Activated T-helper 2 cell treated with anti-CD3 and anti-CD28 coated beads, Interferon-gamma antibody, Interleukin-2, Interleukin-4, amounts not matched to agents 10 μg/mL and 5 μg/mL and 100 μg/mL, durations not matched to agents 14 hours and 24 hours and 36 hours (primary cell): ENCODE measurements around the gene HOXD4. TPM values are rescaled to one million over a fixed set of nuclear protein-coding genes. Genes with fewer than 3 reads are reported as not detected.

ENCODE experiments used
- DNase-seq: peaks from one replicate; pipeline ENCODE4 v3.0.0; 2021; ENCODE audit warnings: low spot score
- H3K27ac Mint-ChIP-seq: one replicate; pipeline ENCODE4 v1.8.0; 2021; ENCODE audit warnings: mixed read lengths
- H3K27me3 Mint-ChIP-seq: one replicate; pipeline ENCODE4 v1.8.0; 2021; ENCODE audit warnings: low read depth, mixed read lengths
- H3K36me3 Mint-ChIP-seq: one replicate; pipeline ENCODE4 v1.8.0; 2021; ENCODE audit warnings: low read depth, mixed read lengths
- H3K4me1 Mint-ChIP-seq: one replicate; pipeline ENCODE4 v1.8.0; 2021; ENCODE audit warnings: low read depth, mixed read lengths
- H3K4me3 Mint-ChIP-seq: one replicate; pipeline ENCODE4 v1.8.0; 2021; ENCODE audit warnings: low read depth, mild to moderate bottlenecking, moderate library complexity, mixed read lengths
- H3K9me3 Mint-ChIP-seq: one replicate; pipeline ENCODE4 v1.8.0; 2021; ENCODE audit warnings: mixed read lengths
- intact Hi-C: fragments of 100-400 bp; cut with micrococcal nuclease; formaldehyde crosslinking; loops from one replicate; pipeline ENCODE4 v1.15.1; 2023
- total RNA-seq: library from RNA; stranded (reverse); gene quantifications from 2 replicates; pipeline ENCODE4 v1.2.3, GENCODE V29; 2022

HOXD4 gene
- total RNA-seq, 1 donor from 2014 or later = not detected

DNA sequence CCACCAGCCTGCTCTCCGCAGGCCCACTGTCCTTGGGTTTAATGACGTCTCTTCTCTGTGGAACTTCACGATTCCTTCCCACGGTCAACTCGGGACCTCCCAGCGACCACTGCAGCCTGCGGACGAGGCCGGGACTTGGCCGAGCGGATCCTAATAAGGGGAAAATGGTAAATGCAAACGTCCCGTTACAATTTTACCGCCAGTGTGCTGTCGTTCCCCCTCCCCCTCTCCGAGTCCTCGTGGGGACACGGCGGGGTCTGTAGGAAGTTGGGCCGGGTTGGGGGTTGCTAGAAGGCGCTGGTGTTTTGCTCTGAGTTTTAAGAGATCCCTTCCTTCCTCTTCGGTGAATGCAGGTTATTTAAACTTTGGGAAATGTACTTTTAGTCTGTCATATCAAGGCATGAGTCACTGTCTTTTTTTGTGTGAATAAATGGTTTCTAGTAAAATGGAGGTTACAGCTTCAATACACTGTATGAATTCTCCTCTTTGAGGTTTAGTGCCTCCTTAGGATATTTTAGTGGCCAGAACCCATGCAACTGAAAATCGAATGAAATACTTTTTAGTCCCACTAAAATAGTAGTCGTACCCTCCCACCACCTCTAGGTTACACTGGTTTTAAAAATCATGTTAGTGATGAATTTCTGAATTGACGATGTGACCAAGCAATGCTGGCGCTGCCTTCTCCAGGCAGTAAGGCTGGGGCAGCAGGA, 42.0 kb upstream of the HOXD4 start:
- H3K27ac Mint-ChIP-seq = no peak overlapping the region
- intact Hi-C loops = no loop called here

DNA sequence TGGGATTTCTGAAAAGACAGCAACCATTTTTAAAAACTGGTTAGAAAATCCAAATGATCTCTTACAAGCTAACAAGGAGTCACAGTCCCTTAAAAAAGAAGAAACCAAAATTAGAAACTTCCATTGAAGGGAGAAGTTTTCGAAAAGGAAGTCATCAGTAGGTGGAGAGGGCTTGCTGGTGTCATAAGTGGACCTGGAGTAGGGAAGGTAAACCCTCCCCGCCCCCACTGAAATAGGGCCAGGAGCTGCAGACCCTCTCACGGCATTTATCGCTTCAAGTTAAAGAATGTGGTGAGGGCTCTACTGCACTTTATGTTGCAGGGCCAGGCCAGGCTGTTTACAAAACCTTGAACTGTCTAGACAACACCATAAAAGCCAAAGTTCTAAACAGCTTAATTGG, 41.4 kb upstream of the HOXD4 start:
- intact Hi-C loops = loop anchor here (2.0 kb wide), 3 partner anchors 13 to 31 kb away; partner anchors contain the start of gene HOXD8
- H3K36me3 Mint-ChIP-seq = peaks cover 4% of the 10 kb centered on the region
- H3K9me3 Mint-ChIP-seq = no peaks in the 10 kb centered on the region
- H3K4me1 Mint-ChIP-seq = peaks cover 6% of the 10 kb centered on the region
- DNase-seq = no peak
- H3K27ac Mint-ChIP-seq = no peak overlapping the region
- H3K27me3 Mint-ChIP-seq = peaks cover 78% of the 10 kb centered on the region
- no peak overlapping the region for H3K4me3 Mint-ChIP-seq

More for the DNA sequence above, 42.0 kb upstream of the HOXD4 start:
- H3K4me1 Mint-ChIP-seq = peaks cover 6% of the 10 kb centered on the region
- no peaks in the 10 kb centered on the region for H3K9me3 Mint-ChIP-seq
- no peak for DNase-seq
- H3K36me3 Mint-ChIP-seq = peaks cover 4% of the 10 kb centered on the region
- H3K27me3 Mint-ChIP-seq = peaks cover 82% of the 10 kb centered on the region
- H3K4me3 Mint-ChIP-seq = no peak overlapping the region

DNA sequence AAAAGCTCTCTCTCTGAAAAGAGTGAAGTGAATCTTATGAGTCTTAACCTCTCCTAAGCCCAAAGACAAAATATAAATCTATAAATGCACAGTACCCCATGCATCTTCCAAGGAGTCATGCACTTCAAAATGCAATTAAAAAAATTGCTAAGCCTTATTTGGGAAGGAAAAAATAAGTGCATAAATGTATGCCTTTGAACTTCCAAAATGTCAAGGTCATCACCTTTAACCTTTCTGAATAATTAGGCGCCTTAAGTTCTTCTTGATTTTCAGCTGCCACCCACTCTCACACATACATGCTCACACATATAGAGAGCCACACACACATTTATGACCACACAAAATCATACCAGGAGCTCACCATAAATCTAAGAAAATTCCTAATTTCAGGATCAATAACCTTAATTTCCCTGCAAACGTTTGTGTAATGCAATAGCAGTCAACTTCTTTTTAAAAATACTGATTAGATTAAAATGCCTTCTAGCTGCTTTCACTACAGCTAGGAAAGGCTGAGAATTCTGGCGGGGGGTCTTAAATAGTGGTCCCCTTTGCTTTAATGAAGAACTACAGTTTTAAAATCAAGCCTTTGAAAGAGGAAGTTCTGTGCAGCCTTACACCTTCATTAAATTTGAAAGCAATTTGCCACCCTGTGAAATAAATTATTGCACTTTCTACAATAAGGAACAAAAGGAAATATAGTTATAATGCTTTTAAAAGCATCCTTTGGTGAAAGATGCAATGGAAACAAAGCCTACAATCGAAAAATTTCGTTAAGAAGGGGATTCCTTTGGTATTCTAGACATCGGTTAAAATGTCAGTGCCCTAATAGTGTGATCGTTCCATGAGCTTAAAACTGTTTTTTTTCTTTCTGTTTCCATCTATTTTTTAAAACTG, 40.7 kb upstream of the HOXD4 start:
- Mint-ChIP-seq H3K36me3 (peaks cover 4% of the 10 kb centered on the region), H3K9me3 (no peaks in the 10 kb centered on the region), H3K4me3 (no peak overlapping the region), H3K4me1 (peaks cover 6% of the 10 kb centered on the region), H3K27me3 (peaks cover 74% of the 10 kb centered on the region), H3K27ac (no peak overlapping the region)
- DNase-seq = no peak
- intact Hi-C loops = loop anchor here (2.0 kb wide), 3 partner anchors 14 to 32 kb away; partner anchors contain the start of gene HOXD8

DNA sequence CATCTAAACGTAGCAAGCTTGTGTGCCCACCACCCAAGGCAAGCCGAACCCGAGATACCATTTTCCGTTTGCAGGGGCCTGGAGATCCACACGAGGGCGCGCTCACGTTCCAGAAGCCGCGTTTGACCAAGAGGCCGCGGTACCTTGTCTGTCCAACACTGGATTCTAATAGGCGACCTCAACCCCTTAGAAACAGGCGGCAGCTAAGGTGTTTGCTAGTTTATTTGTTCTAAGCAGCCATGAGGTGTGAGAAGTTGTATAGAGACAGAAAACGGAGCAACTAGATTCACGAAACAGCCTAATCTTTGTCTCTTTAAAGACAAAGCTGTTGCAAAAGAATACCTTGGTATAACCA, 40.1 kb upstream of the HOXD4 start:
- Mint-ChIP-seq H3K4me1 (peaks cover 4% of the 10 kb centered on the region), H3K27ac (no peak overlapping the region), H3K4me3 (no peak overlapping the region), H3K9me3 (no peaks in the 10 kb centered on the region), H3K36me3 (peaks cover 4% of the 10 kb centered on the region), H3K27me3 (peaks cover 73% of the 10 kb centered on the region)
- no peak for DNase-seq
- intact Hi-C loops = loop anchor here (2.0 kb wide), 3 partner anchors 14 to 32 kb away; partner anchors contain the start of gene HOXD8

DNA sequence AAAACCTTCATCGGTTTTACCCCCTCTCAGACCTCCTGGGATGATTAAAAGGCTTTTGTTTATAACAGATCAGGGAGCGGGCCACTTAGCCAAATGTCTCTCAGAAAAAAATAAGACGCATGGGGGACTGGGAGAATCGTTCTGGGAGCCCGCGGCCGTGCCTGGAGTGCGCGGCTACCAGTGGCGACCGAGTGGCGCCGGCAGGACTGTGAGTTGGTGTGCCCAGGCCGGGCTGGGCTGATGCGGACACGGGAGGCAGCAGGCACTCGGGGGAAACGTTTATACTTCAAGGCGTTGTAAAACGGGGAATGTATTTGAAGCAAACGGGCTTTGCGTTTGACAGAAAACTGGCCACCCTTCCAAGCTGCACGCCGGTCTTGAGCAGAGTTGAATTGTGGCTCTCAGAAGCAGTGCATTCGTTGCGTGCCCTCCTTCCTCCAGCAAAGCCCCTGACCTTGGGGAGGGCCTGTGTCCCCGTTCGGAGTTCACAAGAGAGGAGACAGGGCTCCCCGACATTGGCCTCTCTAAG, 39.4 kb upstream of the HOXD4 start:
- intact Hi-C loops = loop anchor here (2.0 kb wide), 3 partner anchors 15 to 33 kb away; partner anchors contain the start of gene HOXD8
- H3K9me3 Mint-ChIP-seq = no peaks in the 10 kb centered on the region

DNA sequence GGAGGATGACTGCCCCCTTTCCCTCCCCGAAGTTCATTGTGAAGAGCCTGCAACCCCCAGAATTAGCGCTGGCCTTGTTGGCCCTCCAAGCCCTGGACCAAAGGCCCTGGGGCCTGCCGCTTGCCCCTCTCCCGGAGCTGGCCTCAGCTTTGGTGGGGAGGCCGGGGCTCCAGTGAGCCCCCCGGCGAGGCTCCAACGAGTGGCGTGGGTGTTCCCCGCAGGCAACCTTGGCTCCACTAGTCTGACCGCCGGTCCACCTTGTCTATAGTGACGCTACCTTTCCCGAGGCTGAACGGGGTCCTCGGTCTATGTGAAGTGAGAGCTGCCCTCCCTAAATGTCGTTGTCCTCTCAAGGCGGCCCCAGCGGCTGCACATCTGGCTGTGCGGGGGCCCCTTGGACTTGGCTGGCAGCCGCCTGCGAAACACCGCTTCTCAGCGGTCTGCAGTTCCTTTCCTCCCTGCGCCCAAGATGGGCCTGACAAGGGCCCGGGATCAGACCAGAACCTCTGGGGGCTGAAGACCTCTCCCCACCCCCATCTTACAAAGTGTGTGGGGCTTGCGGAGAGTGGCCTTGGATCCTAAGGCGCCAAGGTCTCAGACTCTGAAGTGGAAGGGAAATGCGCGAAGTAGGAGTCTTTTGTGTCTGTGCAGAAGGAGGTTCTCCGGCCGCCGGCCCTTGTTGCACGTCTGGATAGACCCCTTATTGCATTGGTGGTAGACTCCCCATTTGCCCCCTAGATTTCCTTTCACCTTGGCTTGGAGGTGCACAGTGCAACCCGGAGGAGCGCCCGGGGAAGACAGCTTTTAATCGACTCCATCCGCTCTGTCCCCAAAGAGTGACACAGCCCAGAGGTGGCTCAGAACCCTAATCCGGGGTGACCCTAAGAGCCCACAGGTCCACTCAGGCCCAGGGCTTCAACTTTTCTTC, 38.7 kb upstream of the HOXD4 start:
- H3K9me3 Mint-ChIP-seq = no peaks in the 10 kb centered on the region
- no peak overlapping the region for H3K4me3 Mint-ChIP-seq
- peaks cover 3% of the 10 kb centered on the region for H3K4me1 Mint-ChIP-seq
- H3K36me3 Mint-ChIP-seq = peaks cover 4% of the 10 kb centered on the region
- DNase-seq = no peak
- no peak overlapping the region for H3K27ac Mint-ChIP-seq
- intact Hi-C loops = no loop called here
- H3K27me3 Mint-ChIP-seq = peaks cover 78% of the 10 kb centered on the region

More for the DNA sequence above, 39.4 kb upstream of the HOXD4 start:
- H3K36me3 Mint-ChIP-seq = peaks cover 4% of the 10 kb centered on the region
- H3K27ac Mint-ChIP-seq = no peak overlapping the region
- H3K4me1 Mint-ChIP-seq = peaks cover 3% of the 10 kb centered on the region
- peaks cover 77% of the 10 kb centered on the region for H3K27me3 Mint-ChIP-seq
- H3K4me3 Mint-ChIP-seq = no peak overlapping the region
- DNase-seq = no peak

DNA sequence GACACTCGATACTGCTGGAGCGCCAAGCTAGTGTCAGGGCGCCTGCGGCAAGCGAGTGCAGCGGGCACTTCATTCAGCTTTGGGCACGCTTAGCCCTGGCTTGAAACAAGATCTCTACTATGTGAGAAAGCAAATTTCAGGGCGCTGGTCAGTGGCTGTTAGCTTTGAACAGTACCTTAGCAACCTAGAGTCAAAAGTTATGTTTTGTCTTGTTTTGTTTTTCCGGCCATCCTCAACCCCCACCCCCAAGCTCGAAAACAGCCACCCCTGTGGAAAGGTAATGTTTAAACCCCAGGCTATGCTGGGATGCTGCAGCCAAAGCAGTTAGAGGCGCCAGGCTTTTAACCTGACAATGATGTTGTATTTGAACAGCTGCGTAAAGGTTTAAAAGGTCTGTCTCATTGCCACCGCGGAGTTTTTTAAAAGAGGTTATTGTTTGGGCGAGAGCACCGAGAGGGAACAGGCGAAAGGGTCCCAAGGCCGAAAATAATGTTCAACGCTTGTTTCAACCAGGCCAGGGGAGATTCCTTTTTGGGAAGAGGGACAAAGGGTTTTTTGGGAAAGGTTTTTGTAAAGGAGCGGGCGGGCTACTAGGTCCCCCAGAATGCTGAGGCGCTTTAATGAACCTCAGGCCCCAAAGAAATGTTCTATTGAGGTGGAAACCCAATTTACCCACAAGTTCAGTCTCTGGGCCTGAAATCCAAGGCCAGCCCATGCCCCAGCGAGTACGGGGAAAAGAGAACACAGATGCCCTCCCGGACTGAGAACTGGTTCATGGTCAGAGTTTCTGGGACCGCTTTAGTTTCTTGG, 37.0 kb upstream of the HOXD4 start:
- intact Hi-C loops = no loop called here
- H3K36me3 Mint-ChIP-seq = peaks cover 2% of the 10 kb centered on the region
- H3K4me1 Mint-ChIP-seq = peaks cover 7% of the 10 kb centered on the region
- H3K4me3 Mint-ChIP-seq = no peak overlapping the region
- no peak for DNase-seq
- H3K27me3 Mint-ChIP-seq = peaks cover 83% of the 10 kb centered on the region
- H3K27ac Mint-ChIP-seq = no peak overlapping the region
- H3K9me3 Mint-ChIP-seq = no peaks in the 10 kb centered on the region

DNA sequence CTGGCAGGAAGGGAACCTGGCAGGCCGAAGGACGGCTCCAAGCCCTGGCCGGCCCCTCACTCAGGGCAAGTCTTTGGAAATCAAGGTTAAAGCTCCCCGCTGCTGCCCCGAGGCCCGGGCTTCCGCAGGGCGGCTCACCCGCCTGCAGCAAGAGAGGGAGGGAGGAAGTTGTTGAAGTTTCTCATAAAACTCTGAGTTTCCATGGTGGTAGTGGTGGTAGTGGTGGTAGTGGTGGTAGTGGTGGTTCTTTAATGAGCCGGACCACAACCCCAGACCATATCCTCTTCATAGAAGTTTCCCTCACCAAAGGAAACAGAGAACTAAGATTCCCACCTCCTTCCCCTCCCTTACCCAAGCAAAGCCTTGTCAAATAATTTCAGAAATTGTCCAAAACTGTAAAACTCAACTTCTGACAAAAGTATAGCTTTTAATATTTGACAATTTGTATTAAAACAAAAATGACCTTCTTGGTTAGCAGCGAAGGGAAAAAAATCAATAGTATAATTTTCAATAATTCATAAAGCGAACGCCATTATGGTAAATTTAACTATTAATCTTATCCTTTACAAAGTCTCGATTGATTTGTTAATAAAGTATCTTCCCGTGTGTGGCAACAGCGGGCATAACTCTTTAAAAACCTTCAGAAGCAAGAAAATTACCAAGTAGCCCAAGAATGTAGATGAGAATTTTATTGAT, 36.3 kb upstream of the HOXD4 start:
- no peak overlapping the region for H3K27ac Mint-ChIP-seq
- peaks cover 7% of the 10 kb centered on the region for H3K4me1 Mint-ChIP-seq
- no peaks in the 10 kb centered on the region for H3K36me3 Mint-ChIP-seq
- no peak for DNase-seq
- H3K4me3 Mint-ChIP-seq = no peak overlapping the region
- peaks cover 83% of the 10 kb centered on the region for H3K27me3 Mint-ChIP-seq
- no peaks in the 10 kb centered on the region for H3K9me3 Mint-ChIP-seq
- intact Hi-C loops = no loop called here

DNA sequence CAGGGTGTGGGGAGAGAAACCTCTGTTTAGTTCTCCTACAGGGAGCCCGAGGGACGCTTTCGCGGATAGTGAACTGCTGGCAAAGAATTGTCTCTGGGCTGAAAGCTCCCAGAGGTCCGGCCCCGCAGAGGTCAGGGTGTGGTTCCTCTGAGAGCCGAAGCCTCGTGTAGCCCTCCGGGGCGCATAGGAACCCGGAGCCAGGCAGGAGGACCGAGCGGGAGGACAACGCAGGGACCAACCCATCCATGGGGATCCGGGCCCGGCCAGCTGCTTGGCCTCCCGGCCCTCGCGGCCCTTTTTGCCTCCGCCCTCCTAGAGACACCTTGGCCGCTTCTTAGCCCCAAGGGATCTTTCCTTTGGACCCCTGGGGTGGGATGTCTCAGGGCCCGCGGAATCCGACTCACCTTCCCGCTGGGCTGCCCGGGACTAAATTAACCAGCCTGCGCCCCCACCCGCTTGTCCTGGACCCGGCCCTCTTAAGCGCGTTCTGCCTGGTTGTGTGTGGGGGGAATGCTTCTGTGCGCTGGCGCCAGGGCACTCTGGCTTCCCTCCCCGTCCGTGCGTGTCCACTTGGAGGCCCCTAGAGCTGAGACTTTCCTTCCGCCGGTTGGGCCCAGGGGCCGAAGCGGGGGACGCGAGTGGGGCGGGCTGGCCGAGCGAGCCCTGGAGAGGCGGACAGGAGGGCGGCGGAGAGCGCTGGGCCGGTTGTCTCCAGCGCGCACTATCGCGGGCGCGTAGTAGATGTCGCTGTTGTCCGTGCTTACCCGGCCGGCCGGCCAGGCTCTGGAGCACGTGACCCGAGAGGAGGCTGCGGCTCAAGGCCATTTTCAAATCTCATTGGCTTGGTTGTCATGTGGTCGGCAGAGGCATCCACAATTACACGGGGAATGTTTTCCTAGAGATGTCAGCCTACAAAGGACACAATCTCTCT, 35.2 kb upstream of the HOXD4 start, which contains the start of gene HOXD10:
Gene HOXD10, plus strand, starts transcription at position 896 of the 931 bp plus-strand sequence. CDS start 56 bp downstream, outside the sequence.
- Mint-ChIP-seq H3K27me3 (peaks cover 85% of the 10 kb centered on the region), H3K27ac (no peak within 1 kb of the TSS), H3K4me1 (peaks cover 6% of the 10 kb centered on the region), H3K36me3 (no peaks in the 10 kb centered on the region), H3K4me3 (no peak within 1 kb of the TSS), H3K9me3 (no peaks in the 10 kb centered on the region)
- intact Hi-C loops = no loop called here
- no peak for DNase-seq

DNA sequence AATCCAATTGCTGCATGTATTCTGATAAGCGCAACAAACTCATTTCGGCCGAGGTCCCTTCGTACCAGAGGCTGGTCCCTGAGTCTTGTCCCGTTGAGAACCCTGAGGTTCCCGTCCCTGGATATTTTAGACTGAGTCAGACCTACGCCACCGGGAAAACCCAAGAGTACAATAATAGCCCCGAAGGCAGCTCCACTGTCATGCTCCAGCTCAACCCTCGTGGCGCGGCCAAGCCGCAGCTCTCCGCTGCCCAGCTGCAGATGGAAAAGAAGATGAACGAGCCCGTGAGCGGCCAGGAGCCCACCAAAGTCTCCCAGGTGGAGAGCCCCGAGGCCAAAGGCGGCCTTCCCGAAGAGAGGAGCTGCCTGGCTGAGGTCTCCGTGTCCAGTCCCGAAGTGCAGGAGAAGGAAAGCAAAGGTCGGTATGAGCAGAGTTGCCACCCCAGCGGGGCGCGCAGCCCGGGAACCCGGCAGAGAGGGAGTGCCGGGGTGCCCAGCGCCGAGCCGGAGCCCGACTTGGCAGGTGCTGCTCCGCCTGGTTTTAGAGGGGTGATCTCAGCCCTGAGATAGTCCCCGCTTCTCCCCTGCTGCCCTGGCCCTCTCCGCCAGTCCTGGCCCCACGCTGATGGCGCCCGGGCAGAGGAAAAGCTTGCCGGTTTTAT, 34.1 kb upstream of the HOXD4 start:
- intact Hi-C loops = no loop called here
- H3K27me3 Mint-ChIP-seq = peaks cover 78% of the 10 kb centered on the region
- no peak overlapping the region for H3K27ac Mint-ChIP-seq
- H3K4me3 Mint-ChIP-seq = no peak overlapping the region
- no peak for DNase-seq
- H3K9me3 Mint-ChIP-seq = no peaks in the 10 kb centered on the region
- no peaks in the 10 kb centered on the region for H3K36me3 Mint-ChIP-seq
- H3K4me1 Mint-ChIP-seq = peaks cover 4% of the 10 kb centered on the region
